Aorta (tissue), 5 donors: ENCODE results near the gene RGCC. TPM values are rescaled to one million over a fixed set of nuclear protein-coding genes. Genes with fewer than 3 reads are reported as not detected.

Source experiments
- ATAC-seq: fragments of 200-7000 bp; cut with Tn5 transposase; one replicate; pipeline ENCODE4 v1.9.1; 2022; ENCODE audit warnings: moderate library complexity; ENCODE audit not compliant: low FRiP score
- DNase-seq, 2 donors: peaks; one replicate each; pipeline ENCODE4 v3.0.0-alpha.2; 2020
- H3K27ac ChIP-seq, 2 donors: one replicate each; pipeline ENCODE4 v1.5.1; 2013; ENCODE audit warnings: low read length in 2 of 2, mild to moderate bottlenecking in 2 of 2, moderate library complexity in 2 of 2, control low read depth in 1 of 2, inconsistent platforms in 1 of 2, low read depth in 1 of 2
- H3K27me3 ChIP-seq, 2 donors: one replicate each; pipeline ENCODE4 v1.6.1; 2013; ENCODE audit warnings: control low read depth in 1 of 2, low read length in 1 of 2, mild to moderate bottlenecking in 1 of 2, moderate library complexity in 1 of 2; ENCODE audit not compliant: insufficient read depth in 2 of 2, control insufficient read depth in 1 of 2
- H3K36me3 ChIP-seq, 2 donors: one replicate each; pipeline ENCODE4 v1.6.1; 2013; ENCODE audit warnings: control low read depth in 1 of 2, low read length in 1 of 2, mild to moderate bottlenecking in 1 of 2; ENCODE audit not compliant: insufficient read depth in 2 of 2, control insufficient read depth in 1 of 2
- H3K4me1 ChIP-seq, 2 donors: one replicate each; pipeline ENCODE4 v1.6.1; 2013; ENCODE audit warnings: low read length in 2 of 2, control low read depth in 1 of 2, mild to moderate bottlenecking in 1 of 2, moderate library complexity in 1 of 2; ENCODE audit not compliant: insufficient read depth in 2 of 2, control insufficient read depth in 1 of 2
- H3K4me3 ChIP-seq, 2 donors: one replicate each; pipeline ENCODE4 v1.5.1; 2013; ENCODE audit warnings: low read length in 2 of 2, control low read depth in 1 of 2, mild to moderate bottlenecking in 1 of 2
- H3K9me3 ChIP-seq: one replicate; pipeline ENCODE4 v1.6.1; 2013; ENCODE audit warnings: mild to moderate bottlenecking, low read length; ENCODE audit not compliant: control insufficient read depth
- WGBS, 2 donors: extraction: QIAGEN DNeasy Blood & Tissue Kit; methylation state at CpG; one replicate each; pipeline ENCODE4 v1.1.7; 2013; 5-methylcytosine and 5-hydroxymethylcytosine counted together
- intact Hi-C, 2 donors: fragments of 100-400 bp; cut with DNase I; formaldehyde crosslinking; loops; one replicate each; pipeline versions ENCODE4 v1.14.2 to v1.15.0; 2022
- polyA plus RNA-seq, 2 donors: library from polyadenylated mRNA; stranded (reverse); fragments of 200-250 nt; gene quantifications; one replicate each; pipeline ENCODE4 v1.2.3, GENCODE V29; 2013
- total RNA-seq, 2 donors: library from RNA; stranded (reverse); fragmentation: NEBNext Ultra II Directional; extraction: Animal tissue kit (Norgen Biotek cat#: 25700); gene quantifications; one replicate each; pipeline ENCODE4 v1.2.1, GENCODE V29; 2021
- donor health status: healthy with polysubstance abuse.
- donor health status: Bipolar disorder and iron deficiency.
- donor health status: DM: no; HTN: no; CAD: no.
- donor health status: DM: no; HTN: no; CAD: no.
- donor health status: DM: yes; HTN: yes; CAD: no.

RGCC gene
- total and polyA plus RNA-seq, 4 donors = 10.3 to 66.2 (median 22.7) TPM

DNA sequence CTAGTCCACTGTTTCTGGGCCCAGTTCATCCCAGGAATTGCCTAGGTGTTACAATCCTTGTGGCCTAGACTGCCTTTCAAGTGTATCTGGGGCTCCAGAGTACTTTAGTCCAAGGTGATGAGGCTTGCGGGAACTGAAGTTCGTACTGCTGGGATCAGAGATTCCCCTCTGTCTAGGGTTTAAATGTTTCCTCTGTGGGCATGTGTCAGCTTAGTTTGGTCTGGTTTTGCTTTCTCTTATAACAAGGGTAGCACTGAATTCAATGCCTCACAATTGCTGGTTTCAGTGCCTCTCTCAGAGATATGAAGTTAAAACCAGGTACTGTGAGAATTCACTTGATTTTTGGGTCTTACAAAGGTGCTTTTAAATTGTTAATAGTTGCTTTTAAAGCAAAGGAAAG, 30.8 kb downstream of the RGCC start:
- Histone ChIP-seq H3K4me1 (peaks cover 0 to 4% of the 10 kb centered on the region in 2 donors), H3K27ac (no peak overlapping the region), H3K9me3 (no peaks in the 10 kb centered on the region), H3K27me3 (no peaks in the 10 kb centered on the region), H3K4me3 (no peak overlapping the region), H3K36me3 (no peaks in the 10 kb centered on the region)
- WGBS, 2 donors = 97 to 98% methylated on average over 2 of the region's 2 CpGs
- intact Hi-C loops = no loop called here
- ATAC-seq = no peak
- DNase-seq = no peak

DNA sequence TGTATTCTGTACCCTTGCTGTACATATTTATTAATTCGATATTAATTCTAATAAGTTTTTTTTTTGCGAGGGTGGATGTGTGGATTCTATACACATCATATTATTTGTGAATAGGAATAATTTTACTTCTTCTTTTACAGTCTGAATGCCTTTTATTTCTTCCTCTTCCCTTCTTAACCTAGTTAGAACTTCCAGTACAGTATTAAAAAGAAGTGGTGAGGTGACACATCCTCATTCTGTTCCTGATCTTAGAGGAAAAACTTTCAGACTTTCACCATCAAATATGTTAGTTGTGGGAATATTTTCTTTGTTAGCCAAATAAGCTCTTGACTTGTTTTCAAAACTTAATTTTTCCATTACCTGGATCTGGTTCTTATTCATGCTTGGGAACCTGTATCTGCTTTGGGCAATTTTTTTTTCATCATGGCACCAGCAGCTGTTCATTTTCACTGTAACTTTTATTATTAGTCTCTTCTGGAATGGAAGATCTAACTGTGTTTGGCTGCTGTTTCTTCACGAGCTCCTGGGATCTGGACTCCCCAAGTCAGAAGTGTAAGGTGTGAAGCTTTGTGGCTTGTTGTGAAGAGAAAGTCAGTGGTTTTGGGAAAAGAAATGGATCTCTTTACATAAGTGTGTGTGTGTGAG, 33.1 kb downstream of the RGCC start:
- WGBS, 2 donors = 86 to 87% methylated on average over 3 of the region's 3 CpGs
- ATAC-seq (no peak), DNase-seq (no peak)
- Histone ChIP-seq H3K36me3 (no peaks in the 10 kb centered on the region), H3K9me3 (no peaks in the 10 kb centered on the region), H3K27ac (no peak overlapping the region), H3K4me3 (no peak overlapping the region), H3K4me1 (peaks cover 0 to 4% of the 10 kb centered on the region in 2 donors), H3K27me3 (no peaks in the 10 kb centered on the region)
- intact Hi-C loops = loop anchor here in 1 of 2 donors (10.0 kb wide), 1 partner anchor 154 kb away; no protein-coding TSS in a partner anchor

DNA sequence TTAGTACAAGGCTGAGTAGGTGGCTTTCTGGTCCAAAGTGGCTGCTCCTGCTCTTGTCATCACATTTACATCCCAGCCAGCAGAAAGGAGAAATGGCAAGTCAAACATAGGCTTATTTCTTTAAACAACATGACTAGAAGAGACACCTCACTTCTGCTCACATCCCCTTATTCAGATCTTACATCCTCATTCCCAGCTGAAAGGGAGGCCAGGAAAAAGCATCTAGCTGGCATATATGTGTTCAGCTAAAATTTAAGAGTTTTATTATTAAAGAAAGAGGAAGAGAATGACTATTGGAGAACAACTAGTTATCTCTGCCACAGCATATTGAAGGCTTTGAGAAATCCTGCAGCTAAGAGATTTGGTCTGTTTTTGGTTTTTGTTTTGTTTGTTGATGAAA, 34.1 kb downstream of the RGCC start:
- peaks cover under 1 to 4% of the 10 kb centered on the region in 2 donors for H3K4me1 ChIP-seq
- DNase-seq = no peak
- H3K4me3 ChIP-seq = no peak overlapping the region
- H3K27me3 ChIP-seq = no peaks in the 10 kb centered on the region
- no peak overlapping the region for H3K27ac ChIP-seq
- intact Hi-C loops = loop anchor here in 1 of 2 donors (10.0 kb wide), 1 partner anchor 153 kb away; no protein-coding TSS in a partner anchor
- H3K9me3 ChIP-seq = no peaks in the 10 kb centered on the region
- no peaks in the 10 kb centered on the region for H3K36me3 ChIP-seq
- no peak for ATAC-seq

GRCh38 chr13:41492432-41493260, 35.3 kb downstream of the RGCC start:
- Histone ChIP-seq H3K27ac (no peak overlapping the region), H3K27me3 (no peaks in the 10 kb centered on the region), H3K36me3 (no peaks in the 10 kb centered on the region), H3K4me1 (peaks cover 4% of the 10 kb centered on the region in 2 donors), H3K9me3 (no peaks in the 10 kb centered on the region), H3K4me3 (no peak overlapping the region)
- 83 to 87% methylated on average over 4 of the region's 4 CpGs for WGBS, 2 donors
- ATAC-seq (no peak), DNase-seq (no peak)
- intact Hi-C loops = loop anchor here in 1 of 2 donors (10.0 kb wide), 1 partner anchor 152 kb away; no protein-coding TSS in a partner anchor

- no peaks in the 10 kb centered on the region for H3K36me3 ChIP-seq
- H3K9me3 ChIP-seq = no peaks in the 10 kb centered on the region
- intact Hi-C loops = loop anchor here in 1 of 2 donors (10.0 kb wide), 1 partner anchor 151 kb away; no protein-coding TSS in a partner anchor
- no peak overlapping the region for H3K4me3 ChIP-seq
- no peaks in the 10 kb centered on the region for H3K27me3 ChIP-seq
- H3K27ac ChIP-seq = no peak overlapping the region
- H3K4me1 ChIP-seq = peaks cover 4 to 6% of the 10 kb centered on the region in 2 donors
- DNase-seq (peak in 1 of 2 donors; percentile 80), ATAC-seq (no peak)
- 21 to 23% methylated on average over 6 of the region's 6 CpGs for WGBS, 2 donors
Observed at GRCh38 chr13:41494202-41494601, 36.9 kb downstream of the RGCC start.

DNA sequence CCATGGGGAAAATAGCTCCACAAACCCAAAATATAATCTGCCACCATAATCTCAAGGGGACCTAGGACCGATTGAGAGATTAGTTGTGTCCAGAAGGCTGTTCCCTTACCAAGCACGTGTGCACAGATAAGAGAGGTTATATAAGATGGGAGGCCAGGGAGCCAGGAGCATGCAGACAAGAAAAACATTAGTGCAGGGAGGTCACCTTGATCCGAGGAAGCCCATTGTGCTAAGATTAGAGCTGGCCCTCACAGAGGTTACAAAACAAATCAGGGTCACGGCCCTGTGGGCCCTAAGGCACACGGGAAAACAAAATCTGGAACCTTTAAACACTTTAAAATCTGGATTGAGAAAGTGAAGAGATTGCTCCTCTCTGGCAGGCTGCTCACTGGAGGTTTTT, 37.7 kb downstream of the RGCC start:
- DNase-seq = no peak
- Histone ChIP-seq H3K27ac (no peak overlapping the region), H3K4me1 (peaks cover 4 to 6% of the 10 kb centered on the region in 2 donors), H3K27me3 (no peaks in the 10 kb centered on the region), H3K4me3 (no peak overlapping the region), H3K9me3 (no peaks in the 10 kb centered on the region), H3K36me3 (no peaks in the 10 kb centered on the region)
- intact Hi-C loops = loop anchor here in 1 of 2 donors (10.0 kb wide), 1 partner anchor 150 kb away; no protein-coding TSS in a partner anchor
- no peak for ATAC-seq
- WGBS, 2 donors = 4 to 8% methylated on average over 5 of the region's 5 CpGs

- ATAC-seq = no peak
- H3K4me3 ChIP-seq = no peak overlapping the region
- WGBS, 2 donors = 17 to 27% methylated on average over 9 of the region's 9 CpGs
- peak in 1 of 2 donors; percentile 67 for DNase-seq
- no peaks in the 10 kb centered on the region for H3K9me3 ChIP-seq
- H3K36me3 ChIP-seq = no peaks in the 10 kb centered on the region
- H3K27ac ChIP-seq = peak overlapping the region; percentile 84 to 87
- no peaks in the 10 kb centered on the region for H3K27me3 ChIP-seq
- intact Hi-C loops = loop anchor here in 1 of 2 donors (10.0 kb wide), 1 partner anchor 148 kb away; no protein-coding TSS in a partner anchor
- peaks cover 4 to 6% of the 10 kb centered on the region in 2 donors for H3K4me1 ChIP-seq
Observed at GRCh38 chr13:41496420-41497234, 39.3 kb downstream of the RGCC start.

DNA sequence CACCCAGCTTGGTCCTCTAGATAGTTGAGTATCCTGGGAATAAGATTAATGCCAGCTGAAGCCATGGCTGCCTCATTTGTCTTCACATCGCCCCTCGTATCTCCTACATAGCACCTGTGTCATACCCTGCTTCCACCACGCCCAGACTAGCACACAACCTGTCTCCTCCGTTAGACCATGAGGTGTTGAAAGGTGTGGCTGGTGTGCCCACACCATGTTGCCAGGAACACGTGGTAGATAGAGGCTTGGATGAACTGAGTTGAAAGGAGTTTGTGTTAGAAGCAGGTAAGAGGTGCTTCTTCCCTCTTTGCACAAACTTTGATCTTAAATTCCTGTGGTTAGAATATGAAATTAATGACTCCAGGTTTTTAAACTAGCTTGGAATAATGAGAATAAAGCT, 40.1 kb downstream of the RGCC start:
- Histone ChIP-seq H3K4me3 (no peak overlapping the region), H3K27me3 (no peaks in the 10 kb centered on the region), H3K9me3 (no peaks in the 10 kb centered on the region), H3K4me1 (peaks cover 0 to 6% of the 10 kb centered on the region in 2 donors), H3K36me3 (no peaks in the 10 kb centered on the region), H3K27ac (peak overlapping the region; percentile 15 to 60)
- DNase-seq (no peak), ATAC-seq (no peak)
- WGBS, 2 donors = 95% methylated on average over 5 of the region's 5 CpGs
- intact Hi-C loops = loop anchor here in 1 of 2 donors (10.0 kb wide), 1 partner anchor 147 kb away; no protein-coding TSS in a partner anchor
